ENCODE measurements around the gene NSF.

Gene NSF

DNA sequence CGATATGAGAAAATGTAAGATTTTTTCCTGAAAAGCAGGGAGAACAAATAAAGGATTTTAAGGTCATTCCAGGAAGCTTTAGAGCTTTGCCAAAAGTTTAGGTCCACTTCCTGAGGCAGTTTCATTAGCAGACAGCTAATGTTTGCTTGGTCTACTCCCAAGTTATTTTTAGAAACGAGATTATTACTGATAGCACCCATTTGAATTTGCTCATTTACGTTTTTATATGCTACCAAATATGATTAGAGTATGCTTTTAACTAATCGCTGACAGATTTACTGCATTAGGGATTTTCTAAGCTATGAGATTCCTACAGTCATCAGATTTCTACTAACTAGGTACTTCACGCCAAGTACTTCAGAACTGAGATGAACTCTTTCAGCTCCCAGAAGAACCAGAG is 129.9 kb downstream of the NSF start:
- H3K4me1 ChIP-seq (ENCODE audit: control insufficient read depth, insufficient read depth, low read length) = peaks cover 5% of the 10 kb centered on the region; the same call in 1 of the 2 replicates
- no peak overlapping the region for H3K27ac ChIP-seq (ENCODE audit: extremely low read depth, low read depth, low read length)
- CTCF ChIA-PET = interaction anchor here (0.6 to 0.8 kb wide), 3 partner anchors 65 to 1020 kb away, joined by 3 read pairs; no protein-coding TSS in a partner anchor
- no peaks in the 10 kb centered on the region for H3K9me3 ChIP-seq (ENCODE audit: control insufficient read depth, insufficient read depth, low read depth, low read length)
- POLR2A ChIA-PET = no interaction called here
- peaks cover 0 to 12% of the 10 kb centered on the region in 2 experiments for H3K36me3 ChIP-seq (ENCODE audit: control insufficient read depth in 2 of 2, insufficient read depth in 1 of 2, low read length in 2 of 2)
- no peak for TF ChIP-seq KLF9 (tag by site-specific recombination; IDR thresholded peaks at IDR 0.05; ENCODE audit: low read depth)
- no peak for TF ChIP-seq ZIC2 (tag by site-specific recombination; IDR thresholded peaks at IDR 0.05)
- TF ChIP-seq OSR2 (tag by site-specific recombination; IDR thresholded peaks at IDR 0.05) = peak; percentile 29; the same call in 1 of the 2 replicates
- TF ChIP-seq, protein P1, sequence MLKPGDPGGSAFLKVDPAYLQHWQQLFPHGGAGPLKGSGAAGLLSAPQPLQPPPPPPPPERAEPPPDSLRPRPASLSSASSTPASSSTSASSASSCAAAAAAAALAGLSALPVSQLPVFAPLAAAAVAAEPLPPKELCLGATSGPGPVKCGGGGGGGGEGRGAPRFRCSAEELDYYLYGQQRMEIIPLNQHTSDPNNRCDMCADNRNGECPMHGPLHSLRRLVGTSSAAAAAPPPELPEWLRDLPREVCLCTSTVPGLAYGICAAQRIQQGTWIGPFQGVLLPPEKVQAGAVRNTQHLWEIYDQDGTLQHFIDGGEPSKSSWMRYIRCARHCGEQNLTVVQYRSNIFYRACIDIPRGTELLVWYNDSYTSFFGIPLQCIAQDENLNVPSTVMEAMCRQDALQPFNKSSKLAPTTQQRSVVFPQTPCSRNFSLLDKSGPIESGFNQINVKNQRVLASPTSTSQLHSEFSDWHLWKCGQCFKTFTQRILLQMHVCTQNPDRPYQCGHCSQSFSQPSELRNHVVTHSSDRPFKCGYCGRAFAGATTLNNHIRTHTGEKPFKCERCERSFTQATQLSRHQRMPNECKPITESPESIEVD (tag by site-specific recombination; IDR thresholded peaks at IDR 0.05) = peak; percentile 76
- peak; percentile 54; the same call in 1 of the 2 replicates for TF ChIP-seq FEZF1 (tag by site-specific recombination; IDR thresholded peaks at IDR 0.05)
- TF ChIP-seq ZNF423 (tag by site-specific recombination; IDR thresholded peaks at IDR 0.05) = no peak
- TF ChIP-seq ZNF366 (tag by site-specific recombination; conservative IDR thresholded peaks at IDR 0.05) = peak; percentile 37; the same call in 1 of the 2 replicates
- TF ChIP-seq, protein P2, sequence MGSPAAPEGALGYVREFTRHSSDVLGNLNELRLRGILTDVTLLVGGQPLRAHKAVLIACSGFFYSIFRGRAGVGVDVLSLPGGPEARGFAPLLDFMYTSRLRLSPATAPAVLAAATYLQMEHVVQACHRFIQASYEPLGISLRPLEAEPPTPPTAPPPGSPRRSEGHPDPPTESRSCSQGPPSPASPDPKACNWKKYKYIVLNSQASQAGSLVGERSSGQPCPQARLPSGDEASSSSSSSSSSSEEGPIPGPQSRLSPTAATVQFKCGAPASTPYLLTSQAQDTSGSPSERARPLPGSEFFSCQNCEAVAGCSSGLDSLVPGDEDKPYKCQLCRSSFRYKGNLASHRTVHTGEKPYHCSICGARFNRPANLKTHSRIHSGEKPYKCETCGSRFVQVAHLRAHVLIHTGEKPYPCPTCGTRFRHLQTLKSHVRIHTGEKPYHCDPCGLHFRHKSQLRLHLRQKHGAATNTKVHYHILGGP (tag by site-specific recombination; IDR thresholded peaks at IDR 0.05) = 0 out of 2 replicates have a peak, but pooled peaks have one; percentile 17
- TF ChIP-seq ZFP3 (tag by site-specific recombination; IDR thresholded peaks at IDR 0.05; ENCODE audit: low read depth) = no peak
- TF ChIP-seq ZNF311 (tag by site-specific recombination; IDR thresholded peaks at IDR 0.05; ENCODE audit: borderline replicate concordance) = no peak
- TF ChIP-seq WT1 (tag by site-specific recombination; IDR thresholded peaks at IDR 0.05) = peak; percentile 97
- TF ChIP-seq, protein P3, sequence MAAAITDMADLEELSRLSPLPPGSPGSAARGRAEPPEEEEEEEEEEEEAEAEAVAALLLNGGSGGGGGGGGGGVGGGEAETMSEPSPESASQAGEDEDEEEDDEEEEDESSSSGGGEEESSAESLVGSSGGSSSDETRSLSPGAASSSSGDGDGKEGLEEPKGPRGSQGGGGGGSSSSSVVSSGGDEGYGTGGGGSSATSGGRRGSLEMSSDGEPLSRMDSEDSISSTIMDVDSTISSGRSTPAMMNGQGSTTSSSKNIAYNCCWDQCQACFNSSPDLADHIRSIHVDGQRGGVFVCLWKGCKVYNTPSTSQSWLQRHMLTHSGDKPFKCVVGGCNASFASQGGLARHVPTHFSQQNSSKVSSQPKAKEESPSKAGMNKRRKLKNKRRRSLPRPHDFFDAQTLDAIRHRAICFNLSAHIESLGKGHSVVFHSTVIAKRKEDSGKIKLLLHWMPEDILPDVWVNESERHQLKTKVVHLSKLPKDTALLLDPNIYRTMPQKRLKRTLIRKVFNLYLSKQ (tag by site-specific recombination; IDR thresholded peaks at IDR 0.05; ENCODE audit: borderline replicate concordance) = no peak
- TF ChIP-seq MZF1 (tag by site-specific recombination; IDR thresholded peaks at IDR 0.05; ENCODE audit: borderline replicate concordance) = peak; percentile 33; the same call in 1 of the 2 replicates
- no peak for TF ChIP-seq ZNF223 (tag by site-specific recombination; IDR thresholded peaks at IDR 0.05)
- TF ChIP-seq ZNF777 (tag by site-specific recombination; IDR thresholded peaks at IDR 0.05; ENCODE audit: borderline replicate concordance) = no peak
- H3K4me3 ChIP-seq (ENCODE audit: low read depth, low read length) = no peak overlapping the region

GRCh38 chr17:46722662-46723285 is 132.3 kb downstream of the NSF start:
- Histone ChIP-seq H3K4me3 (ENCODE audit: low read depth, low read length) (no peak overlapping the region), H3K36me3 (ENCODE audit: control insufficient read depth in 2 of 2, insufficient read depth in 1 of 2, low read length in 2 of 2) (peaks cover 0 to 8% of the 10 kb centered on the region in 2 experiments; a peak in 2 of 3 replicates), H3K4me1 (ENCODE audit: control insufficient read depth, insufficient read depth, low read length) (peaks cover 5% of the 10 kb centered on the region; the same call in 1 of the 2 replicates), H3K27ac (ENCODE audit: extremely low read depth, low read depth, low read length) (no peak overlapping the region), H3K9me3 (ENCODE audit: control insufficient read depth, insufficient read depth, low read depth, low read length) (no peaks in the 10 kb centered on the region)
- TF ChIP-seq BCL11B (tag by site-specific recombination; IDR thresholded peaks at IDR 0.05; ENCODE audit: low read depth) (no peak), SP3 (tag by site-specific recombination; IDR thresholded peaks at IDR 0.05) (no peak), HOXA7 (CRISPR knock-in tag; IDR thresholded peaks at IDR 0.05; ENCODE audit: borderline replicate concordance) (no peak), ZNF768 (tag by site-specific recombination; IDR thresholded peaks at IDR 0.05) (no peak)
- CTCF ChIA-PET = no interaction called here
- POLR2A ChIA-PET = no interaction called here
